T-helper 2 cell treated with Interferon-gamma antibody and Interleukin-4, amounts not matched to agents 5 μg/mL and 100 μg/mL, for 36 hours (primary cell): ENCODE data around the gene MTIF2.
"Not testable (repeated sequence)": the region's sequence is repeated elsewhere in the genome, so short reads cannot be mapped to it uniquely, and the experiment has no call there.

Source experiments
- DNase-seq: peaks from one replicate; pipeline ENCODE4 v3.0.0; 2021; ENCODE audit warnings: low spot score
- H3K27ac Mint-ChIP-seq: one replicate; pipeline ENCODE4 v1.8.0; 2021; ENCODE audit warnings: mild to moderate bottlenecking, mixed read lengths
- H3K27me3 Mint-ChIP-seq: one replicate; pipeline ENCODE4 v1.8.0; 2021; ENCODE audit warnings: low read depth, mixed read lengths
- H3K36me3 Mint-ChIP-seq: one replicate; pipeline ENCODE4 v1.8.0; 2021; ENCODE audit warnings: low read depth, mixed read lengths
- H3K4me1 Mint-ChIP-seq: one replicate; pipeline ENCODE4 v1.8.0; 2021; ENCODE audit warnings: low read depth, mixed read lengths
- H3K4me3 Mint-ChIP-seq: one replicate; pipeline ENCODE4 v1.8.0; 2022; ENCODE audit warnings: mild to moderate bottlenecking, moderate library complexity, mixed read lengths
- H3K9me3 Mint-ChIP-seq: one replicate; pipeline ENCODE4 v1.8.0; 2021; ENCODE audit warnings: mixed read lengths

Gene MTIF2

DNA sequence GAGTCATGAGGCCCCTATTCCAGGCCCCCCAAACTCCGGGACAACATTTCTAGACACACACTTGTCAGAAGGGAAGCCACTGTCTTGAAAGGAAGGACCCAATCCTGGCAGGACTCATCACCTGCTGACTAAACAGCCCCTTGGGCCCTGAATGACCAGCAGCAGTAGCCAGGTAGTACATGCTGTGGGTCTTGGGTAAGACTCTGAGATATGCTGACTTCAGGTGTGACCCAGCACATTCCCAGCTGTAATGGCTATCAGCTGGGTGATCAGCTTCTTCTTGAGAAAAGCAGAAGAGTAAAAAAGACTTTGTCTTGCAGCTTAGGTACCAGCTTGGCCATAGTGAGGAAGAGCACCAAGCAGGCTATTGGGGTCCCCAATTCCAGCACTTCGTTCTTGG lies 72.5 kb downstream of the MTIF2 start:
- Mint-ChIP-seq H3K36me3 (peaks cover 29% of the 10 kb centered on the region), H3K27ac (no peak overlapping the region), H3K4me1 (no peaks in the 10 kb centered on the region), H3K4me3 (no peak overlapping the region), H3K27me3 (no peaks in the 10 kb centered on the region), H3K9me3 (peaks cover 16% of the 10 kb centered on the region)
- DNase-seq = no peak

DNA sequence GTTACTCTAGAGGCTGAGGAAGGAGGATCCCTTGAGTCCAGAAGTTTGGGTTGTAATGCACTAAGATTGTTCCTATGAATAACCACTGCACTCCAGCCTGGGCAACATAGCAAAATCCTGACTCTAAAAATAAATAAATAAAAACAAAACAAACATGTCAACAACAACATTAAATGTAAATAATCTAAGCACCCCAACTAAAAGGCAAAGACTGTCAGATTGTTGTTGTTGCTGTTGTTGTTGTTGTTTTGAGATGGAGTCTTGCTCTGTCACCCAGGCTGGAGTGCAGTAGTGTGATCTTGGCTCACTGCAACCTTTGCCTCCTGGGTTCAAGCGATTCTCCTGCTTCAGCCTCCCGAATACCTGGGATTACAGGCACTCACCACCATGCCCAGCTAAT lies 77.1 kb downstream of the MTIF2 start:
- H3K4me3 Mint-ChIP-seq = not testable (repeated sequence)

DNA sequence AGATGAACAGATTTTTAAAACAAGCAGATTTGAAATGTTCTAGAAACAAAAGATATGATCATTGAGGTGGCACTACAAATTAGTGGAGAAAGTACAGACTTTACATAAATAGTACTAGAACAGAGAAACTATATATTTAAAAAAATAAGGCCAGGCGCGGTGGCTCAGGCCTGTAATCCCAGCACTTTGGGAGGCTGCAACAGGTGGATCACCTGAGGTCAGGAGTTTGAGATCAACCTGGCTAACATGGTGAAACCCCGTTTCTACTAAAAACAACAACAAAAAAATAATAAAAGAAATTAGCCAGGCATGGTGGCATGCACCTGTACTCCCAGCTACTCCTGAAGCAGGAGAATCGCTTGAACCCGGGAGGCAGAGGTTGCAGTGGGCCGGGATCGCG lies 82.2 kb downstream of the MTIF2 start:
- not testable (repeated sequence) for H3K27me3 Mint-ChIP-seq, H3K27ac Mint-ChIP-seq, DNase-seq, H3K4me3 Mint-ChIP-seq, H3K4me1 Mint-ChIP-seq, H3K36me3 Mint-ChIP-seq, H3K9me3 Mint-ChIP-seq

More for the DNA sequence above, 77.1 kb downstream of the MTIF2 start:
- H3K4me1 Mint-ChIP-seq, H3K27ac Mint-ChIP-seq, H3K27me3 Mint-ChIP-seq, DNase-seq, H3K9me3 Mint-ChIP-seq: not testable (repeated sequence)
- H3K36me3 Mint-ChIP-seq = peaks cover 10% of the 10 kb centered on the region
